ENCODE results near the gene PRR14L.
"Not testable (repeated sequence)": the region's sequence is repeated elsewhere in the genome, so short reads cannot be mapped to it uniquely, and the experiment has no call there.

The PRR14L gene

GRCh38 chr22:31678748-31679147 is 71.2 kb downstream of the PRR14L start:
- DNase-seq (ENCODE audit: insufficient read length) (no peak), FAIRE-seq (no peak)
- TF ChIP-seq TAF1 (IDR thresholded peaks at IDR 0.05; ENCODE audit: borderline replicate concordance, low read depth, low read length) (no peak), POLR2AphosphoS5 (IDR thresholded peaks at IDR 0.05; ENCODE audit: low read depth, low read length) (no peak), POLR2A (IDR thresholded peaks at IDR 0.05; ENCODE audit: low read depth, low read length) (no peak)

GRCh38 chr22:31676700-31677099 is 73.2 kb downstream of the PRR14L start:
- FAIRE-seq: peak; percentile 91
- TF ChIP-seq TAF1 (IDR thresholded peaks at IDR 0.05; ENCODE audit: borderline replicate concordance, low read depth, low read length) (no peak), POLR2A (IDR thresholded peaks at IDR 0.05; ENCODE audit: low read depth, low read length) (peak; percentile 36; the same call in 1 of the 2 replicates), POLR2AphosphoS5 (IDR thresholded peaks at IDR 0.05; ENCODE audit: low read depth, low read length) (no peak)
- DNase-seq (ENCODE audit: insufficient read length): peak; percentile 82

- DNase-seq (ENCODE audit: insufficient read length); FAIRE-seq: not testable (repeated sequence)
Measured at GRCh38 chr22:31674219-31674618, 75.7 kb downstream of the PRR14L start.

GRCh38 chr22:31668849-31669248 is 81.1 kb downstream of the PRR14L start:
- not testable (repeated sequence) for FAIRE-seq; DNase-seq (ENCODE audit: insufficient read length)

GRCh38 chr22:31662668-31663037 is 87.3 kb downstream of the PRR14L start:
- DNase-seq (ENCODE audit: insufficient read length): no peak
- FAIRE-seq: no peak
- TF ChIP-seq POLR2AphosphoS5 (IDR thresholded peaks at IDR 0.05; ENCODE audit: low read depth, low read length) (no peak), POLR2A (IDR thresholded peaks at IDR 0.05; ENCODE audit: low read depth, low read length) (no peak), TAF1 (IDR thresholded peaks at IDR 0.05; ENCODE audit: borderline replicate concordance, low read depth, low read length) (no peak)

GRCh38 chr22:31661851-31662667 is 87.9 kb downstream of the PRR14L start, which contains the start of gene PISD:
Gene PISD, minus strand, starts transcription at chr22:31662215. Its CDS starts 7 bp downstream, at chr22:31662208.
- FAIRE-seq (peak; percentile 94), DNase-seq (ENCODE audit: insufficient read length) (peak; percentile 94)
- TF ChIP-seq POLR2AphosphoS5 (IDR thresholded peaks at IDR 0.05; ENCODE audit: low read depth, low read length) (peak; percentile 88), POLR2A (IDR thresholded peaks at IDR 0.05; ENCODE audit: low read depth, low read length) (peak; percentile 85), TAF1 (IDR thresholded peaks at IDR 0.05; ENCODE audit: borderline replicate concordance, low read depth, low read length) (peak; percentile 77; the same call in 1 of the 2 replicates)

- not testable (repeated sequence) for DNase-seq (ENCODE audit: insufficient read length)
- FAIRE-seq: peak; percentile 46
Measured at GRCh38 chr22:31660860-31661341, 89.0 kb downstream of the PRR14L start.

GRCh38 chr22:31659246-31659645 is 90.7 kb downstream of the PRR14L start:
- FAIRE-seq (no peak), DNase-seq (ENCODE audit: insufficient read length) (no peak)
- TF ChIP-seq POLR2A (IDR thresholded peaks at IDR 0.05; ENCODE audit: low read depth, low read length): no peak
- TF ChIP-seq TAF1 (IDR thresholded peaks at IDR 0.05; ENCODE audit: borderline replicate concordance, low read depth, low read length): no peak
- no peak for TF ChIP-seq POLR2AphosphoS5 (IDR thresholded peaks at IDR 0.05; ENCODE audit: low read depth, low read length)

GRCh38 chr22:31654408-31654807 is 95.5 kb downstream of the PRR14L start:
- TF ChIP-seq TAF1 (IDR thresholded peaks at IDR 0.05; ENCODE audit: borderline replicate concordance, low read depth, low read length) (no peak), POLR2AphosphoS5 (IDR thresholded peaks at IDR 0.05; ENCODE audit: low read depth, low read length) (no peak), POLR2A (IDR thresholded peaks at IDR 0.05; ENCODE audit: low read depth, low read length) (no peak)
- FAIRE-seq: no peak
- no peak for DNase-seq (ENCODE audit: insufficient read length)

GRCh38 chr22:31653944-31654343 is 96.0 kb downstream of the PRR14L start:
- FAIRE-seq: no peak
- TF ChIP-seq POLR2A (IDR thresholded peaks at IDR 0.05; ENCODE audit: low read depth, low read length) (no peak), TAF1 (IDR thresholded peaks at IDR 0.05; ENCODE audit: borderline replicate concordance, low read depth, low read length) (no peak), POLR2AphosphoS5 (IDR thresholded peaks at IDR 0.05; ENCODE audit: low read depth, low read length) (no peak)
- DNase-seq (ENCODE audit: insufficient read length): no peak

- TF ChIP-seq POLR2AphosphoS5 (IDR thresholded peaks at IDR 0.05; ENCODE audit: low read depth, low read length) (no peak), TAF1 (IDR thresholded peaks at IDR 0.05; ENCODE audit: borderline replicate concordance, low read depth, low read length) (no peak), POLR2A (IDR thresholded peaks at IDR 0.05; ENCODE audit: low read depth, low read length) (no peak)
- FAIRE-seq (peak; percentile 91), DNase-seq (ENCODE audit: insufficient read length) (no peak)
Measured at GRCh38 chr22:31652911-31653684, 96.8 kb downstream of the PRR14L start.

- FAIRE-seq (no peak), DNase-seq (ENCODE audit: insufficient read length) (no peak)
- TF ChIP-seq POLR2A (IDR thresholded peaks at IDR 0.05; ENCODE audit: low read depth, low read length): no peak
- no peak for TF ChIP-seq TAF1 (IDR thresholded peaks at IDR 0.05; ENCODE audit: borderline replicate concordance, low read depth, low read length)
- TF ChIP-seq POLR2AphosphoS5 (IDR thresholded peaks at IDR 0.05; ENCODE audit: low read depth, low read length): no peak
Measured at GRCh38 chr22:31652088-31652487, 97.8 kb downstream of the PRR14L start.
